Loucy (cell line): ENCODE results near the gene SLC39A13.

Experiments
- CTCF ChIP-seq: fragments of 200-600 bp; sonication (generic); conservative IDR thresholded peaks from 2 replicates; pipeline ENCODE4 v1.5.1; 2014; ENCODE audit warnings: mild to moderate bottlenecking, antibody characterized with exemption, low read length
- EZH2phosphoT487 ChIP-seq: fragments of 200-600 bp; IDR thresholded peaks from 2 replicates; pipeline ENCODE4 v1.6.1; 2018; ENCODE audit warnings: antibody characterized with exemption, mild to moderate bottlenecking, moderate library complexity, borderline replicate concordance

DNA sequence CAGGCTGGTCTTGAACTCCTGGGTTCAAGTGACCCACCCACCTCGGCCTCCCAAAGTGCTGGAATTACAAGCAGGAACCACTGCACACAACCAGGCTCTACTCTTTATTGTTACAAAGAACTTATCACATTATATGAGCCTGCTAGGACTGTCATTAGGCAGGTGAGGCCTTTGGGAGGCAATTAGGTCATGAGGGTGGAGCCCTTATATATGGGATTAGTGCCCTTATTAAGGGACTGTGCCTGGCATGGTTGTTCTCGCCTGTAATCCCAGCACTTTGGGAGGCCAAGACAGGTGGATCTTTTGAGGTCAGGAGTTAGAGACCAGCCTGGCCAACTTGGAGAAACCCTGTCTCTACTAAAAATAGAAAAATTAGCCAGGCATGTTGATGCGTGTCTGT is 28.3 kb downstream of the SLC39A13 start:
- no peak for TF ChIP-seq CTCF
- no peak for TF ChIP-seq EZH2phosphoT487
